WTC11 (cell line): ENCODE measurements around the gene RLF. TPM values are rescaled to one million over a fixed set of nuclear protein-coding genes. Genes with fewer than 3 reads are reported as not detected.

ENCODE experiments used
- ATAC-seq: fragments of 200-7000 bp; cut with Tn5 transposase; 2 replicates; pipeline ENCODE4 v1.10.0; 2021; ENCODE audit warnings: mild to moderate bottlenecking, moderate library complexity
- CTCF ChIA-PET: fragments of 300-600 bp; sonication (Branson Sonifier 250); formaldehyde crosslinking; loops from one replicate; lab custom pipeline; 2021; ENCODE audit warnings: antibody characterized with exemption; lab: Charles Lee
- POLR2A ChIA-PET: fragments of 350-600 bp; sonication (Branson Sonifier 250); formaldehyde crosslinking; loops from one replicate; lab custom pipeline; 2021; ENCODE audit warnings: antibody characterized with exemption; lab: Charles Lee
- DNase-seq: peaks from one replicate; pipeline ENCODE4 v3.0.0; 2021; ENCODE audit warnings: low spot score
- H3K27ac Mint-ChIP-seq: 2 replicates; pipeline ENCODE4 v1.8.0; 2021; ENCODE audit warnings: mixed read lengths
- H3K27me3 Mint-ChIP-seq: 2 replicates; pipeline ENCODE4 v1.8.0; 2021; ENCODE audit warnings: low read depth, mild to moderate bottlenecking, moderate library complexity, mixed read lengths
- H3K36me3 Mint-ChIP-seq: 2 replicates; pipeline ENCODE4 v1.8.0; 2021; ENCODE audit warnings: mixed read lengths
- H3K4me1 Mint-ChIP-seq: 2 replicates; pipeline ENCODE4 v1.8.0; 2022; ENCODE audit warnings: mixed read lengths
- H3K4me3 Mint-ChIP-seq: 2 replicates; pipeline ENCODE4 v1.8.0; 2021; ENCODE audit warnings: mild to moderate bottlenecking, moderate library complexity, mixed read lengths
- H3K9me3 Mint-ChIP-seq: 2 replicates; pipeline ENCODE4 v1.8.0; 2021; ENCODE audit warnings: mixed read lengths
- ATF1 ChIP-seq: sonication (generic); formaldehyde crosslinking; IDR thresholded peaks from 2 replicates; pipeline ENCODE4 v1.8.1; 2023; ENCODE audit warnings: mild to moderate bottlenecking, moderate library complexity, missing genetic modification reagents
- CBFB ChIP-seq: sonication (generic); formaldehyde crosslinking; IDR thresholded peaks from 2 replicates; pipeline ENCODE4 v1.8.1; 2022; ENCODE audit warnings: mild to moderate bottlenecking, low read depth, missing genetic modification reagents
- EMX1 ChIP-seq: fragments of 250-450 bp; sonication (Bioruptor Pico); IDR thresholded peaks from 2 replicates; pipeline ENCODE4 v1.8.0; 2021; ENCODE audit warnings: mild to moderate bottlenecking
- FOXK1 ChIP-seq: sonication (generic); formaldehyde crosslinking; IDR thresholded peaks from 2 replicates; pipeline ENCODE4 v1.8.0; 2022; ENCODE audit warnings: mild to moderate bottlenecking, moderate library complexity, missing genetic modification reagents
- GRHL2 ChIP-seq: fragments of 250-450 bp; sonication (Bioruptor Pico); IDR thresholded peaks from 2 replicates; pipeline ENCODE4 v1.8.0; 2022; ENCODE audit warnings: mild to moderate bottlenecking, moderate library complexity; ENCODE audit not compliant: insufficient replicate concordance, severe bottlenecking
- GTF2I ChIP-seq: fragments of 250-450 bp; sonication (Bioruptor Pico); conservative IDR thresholded peaks from 2 replicates; pipeline ENCODE4 v1.4.0; 2021; ENCODE audit warnings: mild to moderate bottlenecking
- IRF1 ChIP-seq: sonication (generic); formaldehyde crosslinking; IDR thresholded peaks from 2 replicates; pipeline ENCODE4 v1.8.0; 2023; ENCODE audit warnings: missing genetic modification reagents
- KAT7 ChIP-seq: sonication (generic); formaldehyde crosslinking; IDR thresholded peaks from 2 replicates; pipeline ENCODE4 v1.8.1; 2023; ENCODE audit warnings: missing genetic modification reagents, mild to moderate bottlenecking, borderline replicate concordance
- NFATC4 ChIP-seq: fragments of 250-450 bp; sonication (Bioruptor Pico); IDR thresholded peaks from 2 replicates; pipeline ENCODE4 v1.9.0; 2021; ENCODE audit warnings: mild to moderate bottlenecking
- NR3C1 ChIP-seq: sonication (generic); formaldehyde crosslinking; conservative IDR thresholded peaks from 2 replicates; pipeline ENCODE4 v1.8.1; 2023; ENCODE audit warnings: low read depth, mild to moderate bottlenecking, missing genetic modification reagents
- SMAD4 ChIP-seq: sonication (generic); formaldehyde crosslinking; IDR thresholded peaks from 2 replicates; pipeline ENCODE4 v1.8.0; 2022; ENCODE audit warnings: mild to moderate bottlenecking, missing genetic modification reagents
- TEAD4 ChIP-seq: sonication (generic); formaldehyde crosslinking; IDR thresholded peaks from 2 replicates; pipeline ENCODE4 v1.8.0; 2022; ENCODE audit warnings: mild to moderate bottlenecking, missing genetic modification reagents
- ZBTB21 ChIP-seq: sonication (generic); formaldehyde crosslinking; IDR thresholded peaks from 2 replicates; pipeline ENCODE4 v1.8.1; 2023; ENCODE audit warnings: mild to moderate bottlenecking, missing genetic modification reagents, borderline replicate concordance
- ZNF219 ChIP-seq: sonication (generic); formaldehyde crosslinking; IDR thresholded peaks from 2 replicates; pipeline ENCODE4 v1.8.0; 2023; ENCODE audit warnings: missing genetic modification reagents, mild to moderate bottlenecking, borderline replicate concordance
- ZNF416 ChIP-seq: fragments of 250-450 bp; sonication (Bioruptor Pico); IDR thresholded peaks from 2 replicates; pipeline ENCODE4 v1.9.0; 2021; ENCODE audit warnings: mild to moderate bottlenecking, inconsistent platforms
- total RNA-seq: library from RNA; stranded (reverse); gene quantifications from 3 replicates; pipeline ENCODE4 v1.2.3, GENCODE V29; 2021
- TF ChIP-seq, protein P1 (sequence below): fragments of 250-450 bp; sonication (Bioruptor Pico); IDR thresholded peaks from 2 replicates; pipeline ENCODE4 v2.1.2; 2022; ENCODE audit warnings: mild to moderate bottlenecking, moderate library complexity
- TF ChIP-seq, protein P2 (sequence below): sonication (generic); formaldehyde crosslinking; IDR thresholded peaks from 2 replicates; pipeline ENCODE4 v1.8.1; 2023; ENCODE audit warnings: mild to moderate bottlenecking, missing genetic modification reagents, moderate library complexity
- TF ChIP-seq, protein P3 (sequence below): sonication (generic); formaldehyde crosslinking; IDR thresholded peaks from 2 replicates; pipeline ENCODE4 v1.8.0; 2022; ENCODE audit warnings: mild to moderate bottlenecking, missing genetic modification reagents
- TF ChIP-seq, protein P4 (sequence below): fragments of 250-450 bp; sonication (Bioruptor Pico); IDR thresholded peaks from 2 replicates; pipeline ENCODE4 v1.9.0; 2021; ENCODE audit warnings: moderate library complexity, mild to moderate bottlenecking, inconsistent platforms, borderline replicate concordance
- TF ChIP-seq, protein P5 (sequence below): sonication (generic); formaldehyde crosslinking; IDR thresholded peaks from 2 replicates; pipeline ENCODE4 v1.8.0; 2023; ENCODE audit warnings: mild to moderate bottlenecking, missing genetic modification reagents
- TF ChIP-seq, protein P6 (sequence below): sonication (generic); formaldehyde crosslinking; IDR thresholded peaks from 2 replicates; pipeline ENCODE4 v1.8.1; 2022; ENCODE audit warnings: mild to moderate bottlenecking, moderate library complexity, missing genetic modification reagents

The RLF gene
- total RNA-seq, 1 experiment from 2014 or later, result 18.5 TPM

- TF ChIP-seq GRHL2, result no peak
- no peak for TF ChIP-seq KAT7
- no peak for TF ChIP-seq ZNF219
- TF ChIP-seq, protein P1, sequence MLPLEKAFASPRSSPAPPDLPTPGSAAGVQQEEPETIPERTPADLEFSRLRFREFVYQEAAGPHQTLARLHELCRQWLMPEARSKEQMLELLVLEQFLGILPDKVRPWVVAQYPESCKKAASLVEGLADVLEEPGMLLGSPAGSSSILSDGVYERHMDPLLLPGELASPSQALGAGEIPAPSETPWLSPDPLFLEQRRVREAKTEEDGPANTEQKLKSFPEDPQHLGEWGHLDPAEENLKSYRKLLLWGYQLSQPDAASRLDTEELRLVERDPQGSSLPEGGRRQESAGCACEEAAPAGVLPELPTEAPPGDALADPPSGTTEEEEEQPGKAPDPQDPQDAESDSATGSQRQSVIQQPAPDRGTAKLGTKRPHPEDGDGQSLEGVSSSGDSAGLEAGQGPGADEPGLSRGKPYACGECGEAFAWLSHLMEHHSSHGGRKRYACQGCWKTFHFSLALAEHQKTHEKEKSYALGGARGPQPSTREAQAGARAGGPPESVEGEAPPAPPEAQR, result no peak
Measured at GRCh38 chr1:40267767-40268187, 106.6 kb downstream of the RLF start (continued).

- CTCF ChIA-PET, result no interaction called here
- H3K4me3 Mint-ChIP-seq, result no peak overlapping the region
- H3K4me1 Mint-ChIP-seq, result no peaks in the 10 kb centered on the region
- no peak for TF ChIP-seq TEAD4 (CRISPR knock-in tag)
- no peak for TF ChIP-seq KAT7
- TF ChIP-seq, protein P2, sequence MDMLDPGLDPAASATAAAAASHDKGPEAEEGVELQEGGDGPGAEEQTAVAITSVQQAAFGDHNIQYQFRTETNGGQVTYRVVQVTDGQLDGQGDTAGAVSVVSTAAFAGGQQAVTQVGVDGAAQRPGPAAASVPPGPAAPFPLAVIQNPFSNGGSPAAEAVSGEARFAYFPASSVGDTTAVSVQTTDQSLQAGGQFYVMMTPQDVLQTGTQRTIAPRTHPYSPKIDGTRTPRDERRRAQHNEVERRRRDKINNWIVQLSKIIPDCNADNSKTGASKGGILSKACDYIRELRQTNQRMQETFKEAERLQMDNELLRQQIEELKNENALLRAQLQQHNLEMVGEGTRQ (CRISPR knock-in tag), result no peak
- TF ChIP-seq, protein P3, sequence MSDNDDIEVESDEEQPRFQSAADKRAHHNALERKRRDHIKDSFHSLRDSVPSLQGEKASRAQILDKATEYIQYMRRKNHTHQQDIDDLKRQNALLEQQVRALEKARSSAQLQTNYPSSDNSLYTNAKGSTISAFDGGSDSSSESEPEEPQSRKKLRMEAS (CRISPR knock-in tag), result no peak
- TF ChIP-seq, protein P4, sequence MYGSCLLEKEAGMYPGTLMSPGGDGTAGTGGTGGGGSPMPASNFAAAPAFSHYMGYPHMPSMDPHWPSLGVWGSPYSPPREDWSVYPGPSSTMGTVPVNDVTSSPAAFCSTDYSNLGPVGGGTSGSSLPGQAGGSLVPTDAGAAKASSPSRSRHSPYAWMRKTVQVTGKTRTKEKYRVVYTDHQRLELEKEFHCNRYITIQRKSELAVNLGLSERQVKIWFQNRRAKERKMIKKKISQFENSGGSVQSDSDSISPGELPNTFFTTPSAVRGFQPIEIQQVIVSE, result no peak
- no peak for TF ChIP-seq ZNF416 (CRISPR knock-in tag)
- TF ChIP-seq NFATC4 (CRISPR knock-in tag), result no peak
- no peak for TF ChIP-seq FOXK1 (CRISPR knock-in tag)
- no peak for TF ChIP-seq ZBTB21 (CRISPR knock-in tag)
- no peak for TF ChIP-seq ATF1 (CRISPR knock-in tag)
- no peak for TF ChIP-seq NR3C1 (CRISPR knock-in tag)
- no peak for TF ChIP-seq CBFB (CRISPR knock-in tag)
- TF ChIP-seq SMAD4, result no peak
- TF ChIP-seq, protein P5, sequence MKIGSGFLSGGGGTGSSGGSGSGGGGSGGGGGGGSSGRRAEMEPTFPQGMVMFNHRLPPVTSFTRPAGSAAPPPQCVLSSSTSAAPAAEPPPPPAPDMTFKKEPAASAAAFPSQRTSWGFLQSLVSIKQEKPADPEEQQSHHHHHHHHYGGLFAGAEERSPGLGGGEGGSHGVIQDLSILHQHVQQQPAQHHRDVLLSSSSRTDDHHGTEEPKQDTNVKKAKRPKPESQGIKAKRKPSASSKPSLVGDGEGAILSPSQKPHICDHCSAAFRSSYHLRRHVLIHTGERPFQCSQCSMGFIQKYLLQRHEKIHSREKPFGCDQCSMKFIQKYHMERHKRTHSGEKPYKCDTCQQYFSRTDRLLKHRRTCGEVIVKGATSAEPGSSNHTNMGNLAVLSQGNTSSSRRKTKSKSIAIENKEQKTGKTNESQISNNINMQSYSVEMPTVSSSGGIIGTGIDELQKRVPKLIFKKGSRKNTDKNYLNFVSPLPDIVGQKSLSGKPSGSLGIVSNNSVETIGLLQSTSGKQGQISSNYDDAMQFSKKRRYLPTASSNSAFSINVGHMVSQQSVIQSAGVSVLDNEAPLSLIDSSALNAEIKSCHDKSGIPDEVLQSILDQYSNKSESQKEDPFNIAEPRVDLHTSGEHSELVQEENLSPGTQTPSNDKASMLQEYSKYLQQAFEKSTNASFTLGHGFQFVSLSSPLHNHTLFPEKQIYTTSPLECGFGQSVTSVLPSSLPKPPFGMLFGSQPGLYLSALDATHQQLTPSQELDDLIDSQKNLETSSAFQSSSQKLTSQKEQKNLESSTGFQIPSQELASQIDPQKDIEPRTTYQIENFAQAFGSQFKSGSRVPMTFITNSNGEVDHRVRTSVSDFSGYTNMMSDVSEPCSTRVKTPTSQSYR (CRISPR knock-in tag), result no peak
- no peak for TF ChIP-seq GTF2I (CRISPR knock-in tag)
- TF ChIP-seq EMX1 (CRISPR knock-in tag), result no peak
- TF ChIP-seq, protein P6, sequence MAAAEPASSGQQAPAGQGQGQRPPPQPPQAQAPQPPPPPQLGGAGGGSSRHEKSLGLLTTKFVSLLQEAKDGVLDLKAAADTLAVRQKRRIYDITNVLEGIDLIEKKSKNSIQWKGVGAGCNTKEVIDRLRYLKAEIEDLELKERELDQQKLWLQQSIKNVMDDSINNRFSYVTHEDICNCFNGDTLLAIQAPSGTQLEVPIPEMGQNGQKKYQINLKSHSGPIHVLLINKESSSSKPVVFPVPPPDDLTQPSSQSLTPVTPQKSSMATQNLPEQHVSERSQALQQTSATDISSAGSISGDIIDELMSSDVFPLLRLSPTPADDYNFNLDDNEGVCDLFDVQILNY (CRISPR knock-in tag), result no peak
- no peak for TF ChIP-seq IRF1 (CRISPR knock-in tag)
- no peaks in the 10 kb centered on the region for H3K27me3 Mint-ChIP-seq
- ATAC-seq (no peak), DNase-seq (no peak)
- POLR2A ChIA-PET, result no interaction called here
- H3K27ac Mint-ChIP-seq, result no peak overlapping the region
- no peaks in the 10 kb centered on the region for H3K9me3 Mint-ChIP-seq
- peaks cover 38% of the 10 kb centered on the region for H3K36me3 Mint-ChIP-seq
Measured at GRCh38 chr1:40268211-40268610, 107.0 kb downstream of the RLF start.
